Measurements from ENCODE around the gene CRYGD.

DNA sequence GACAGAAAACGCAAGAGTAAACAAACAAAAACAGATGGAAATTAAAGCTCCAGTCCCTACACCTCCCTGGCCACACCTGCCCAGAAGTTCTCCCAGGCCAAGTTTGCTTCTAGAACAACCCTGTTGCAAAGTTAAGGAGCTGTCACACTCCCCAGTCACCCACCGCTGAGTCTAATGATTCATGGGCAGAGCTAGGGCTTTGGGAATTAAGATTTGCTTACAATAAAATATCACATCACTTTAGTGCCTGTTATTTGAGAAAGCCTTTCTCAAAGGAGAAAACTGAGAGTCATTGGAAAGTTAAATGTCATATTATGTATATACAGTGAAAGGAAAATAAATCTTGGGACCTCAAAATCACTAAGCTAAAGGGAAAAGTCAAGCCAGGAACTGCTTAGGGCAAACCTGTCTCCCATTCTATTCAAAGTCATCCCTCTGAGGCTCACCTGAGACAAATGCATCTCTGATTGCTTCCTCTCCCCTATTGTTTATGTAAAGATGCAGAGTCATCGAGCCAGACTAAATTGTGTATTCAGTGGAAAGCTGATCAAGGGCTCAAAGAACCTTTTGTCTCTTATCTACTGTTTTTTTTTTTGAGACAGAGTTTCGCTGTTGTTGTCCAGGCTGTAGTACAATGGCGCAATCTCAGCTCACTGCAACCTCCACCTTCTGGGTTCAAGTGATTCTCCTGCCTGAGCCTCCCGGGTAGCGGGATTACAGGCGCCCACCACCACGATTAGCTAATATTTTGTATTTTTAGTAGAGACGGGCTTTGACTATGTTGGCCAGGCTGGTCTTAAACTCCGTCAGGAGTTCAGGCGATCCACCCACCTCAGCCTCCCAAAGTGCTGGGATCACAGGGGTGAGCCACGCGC lies 18.8 kb upstream of the CRYGD start:
- TF ChIP-seq, protein P1, sequence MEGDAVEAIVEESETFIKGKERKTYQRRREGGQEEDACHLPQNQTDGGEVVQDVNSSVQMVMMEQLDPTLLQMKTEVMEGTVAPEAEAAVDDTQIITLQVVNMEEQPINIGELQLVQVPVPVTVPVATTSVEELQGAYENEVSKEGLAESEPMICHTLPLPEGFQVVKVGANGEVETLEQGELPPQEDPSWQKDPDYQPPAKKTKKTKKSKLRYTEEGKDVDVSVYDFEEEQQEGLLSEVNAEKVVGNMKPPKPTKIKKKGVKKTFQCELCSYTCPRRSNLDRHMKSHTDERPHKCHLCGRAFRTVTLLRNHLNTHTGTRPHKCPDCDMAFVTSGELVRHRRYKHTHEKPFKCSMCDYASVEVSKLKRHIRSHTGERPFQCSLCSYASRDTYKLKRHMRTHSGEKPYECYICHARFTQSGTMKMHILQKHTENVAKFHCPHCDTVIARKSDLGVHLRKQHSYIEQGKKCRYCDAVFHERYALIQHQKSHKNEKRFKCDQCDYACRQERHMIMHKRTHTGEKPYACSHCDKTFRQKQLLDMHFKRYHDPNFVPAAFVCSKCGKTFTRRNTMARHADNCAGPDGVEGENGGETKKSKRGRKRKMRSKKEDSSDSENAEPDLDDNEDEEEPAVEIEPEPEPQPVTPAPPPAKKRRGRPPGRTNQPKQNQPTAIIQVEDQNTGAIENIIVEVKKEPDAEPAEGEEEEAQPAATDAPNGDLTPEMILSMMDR (conservative IDR thresholded peaks at IDR 0.05), result no peak
- no peak for TF ChIP-seq ZFX (IDR thresholded peaks at IDR 0.05)
